GM19468 (cell line): Measurements from ENCODE around the gene MEPCE.
"Not testable (repeated sequence)": the region's sequence is repeated elsewhere in the genome, so short reads cannot be mapped to it uniquely, and the experiment has no call there.

Source experiments
- ATAC-seq: cut with Tn5 transposase; IDR thresholded peaks from one replicate; pipeline ENCODE4 v1.9.1; 2021; ENCODE audit warnings: mild to moderate bottlenecking, moderate library complexity, moderate number of reproducible peaks; ENCODE audit not compliant: unreplicated experiment; ENCODE audit errors: extremely low read depth

The MEPCE gene

GRCh38 chr7:100432621-100433275 lies 3.1 kb downstream of the MEPCE start:
- ATAC-seq = no peak

- no peak for ATAC-seq
These were observed 3.6 kb downstream of the MEPCE start for GRCh38 chr7:100433276-100433591.

- ATAC-seq = no peak
These were observed 4.1 kb downstream of the MEPCE start for GRCh38 chr7:100433592-100434296.

- no peak for ATAC-seq
These were observed 4.9 kb downstream of the MEPCE start for GRCh38 chr7:100434297-100435144.

- ATAC-seq = no peak
These were observed 6.0 kb downstream of the MEPCE start for GRCh38 chr7:100435401-100436304.

- ATAC-seq = no peak
These were observed 7.8 kb downstream of the MEPCE start for GRCh38 chr7:100437150-100438100.

- no peak for ATAC-seq
These were observed 8.5 kb downstream of the MEPCE start for GRCh38 chr7:100438172-100438571.

GRCh38 chr7:100438731-100439130 lies 9.1 kb downstream of the MEPCE start:
- not testable (repeated sequence) for ATAC-seq

GRCh38 chr7:100439244-100439643 lies 9.6 kb downstream of the MEPCE start:
- not testable (repeated sequence) for ATAC-seq

DNA sequence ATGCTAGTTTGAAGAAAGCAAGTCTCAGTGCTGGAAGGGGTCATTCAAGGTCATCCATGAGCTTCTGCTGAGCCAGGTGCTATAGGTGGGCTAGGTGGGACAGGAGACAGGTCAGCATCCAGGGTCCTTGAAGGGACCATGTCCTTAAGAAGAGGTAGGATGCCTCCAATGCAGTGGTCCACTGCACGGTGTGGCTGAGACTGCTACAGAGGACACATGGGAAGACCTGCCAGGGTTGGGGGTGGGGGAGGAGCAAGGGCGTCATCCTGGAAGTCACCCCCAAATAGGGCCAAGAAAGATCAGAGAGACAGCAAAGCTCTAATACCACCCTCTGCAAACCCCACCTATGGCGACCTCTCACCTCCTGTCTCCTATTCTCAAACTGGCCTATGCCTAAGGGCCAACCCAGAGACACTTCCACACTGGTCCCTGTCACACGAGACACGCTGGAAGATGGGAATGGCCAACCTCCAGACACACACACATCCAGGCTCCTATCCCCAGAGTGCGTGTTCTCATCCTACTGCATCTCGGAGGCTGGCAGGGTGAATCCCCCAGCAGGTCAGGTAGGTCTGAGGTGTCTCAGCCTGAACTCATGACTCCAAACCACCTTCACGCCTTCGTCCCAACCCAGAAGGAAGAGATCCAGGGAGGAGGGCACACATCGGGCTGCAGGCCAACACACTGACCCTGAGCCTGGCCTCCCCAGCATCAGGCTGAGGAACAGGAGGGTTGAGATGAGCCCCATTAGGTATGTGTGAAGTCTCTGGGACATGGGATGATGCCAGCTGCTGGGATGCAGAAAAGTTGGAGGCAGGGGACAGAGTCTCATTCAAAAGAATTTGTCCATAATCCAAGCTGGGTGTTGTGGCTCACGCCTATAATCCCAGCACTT lies 12.3 kb downstream of the MEPCE start:
- no peak for ATAC-seq

DNA sequence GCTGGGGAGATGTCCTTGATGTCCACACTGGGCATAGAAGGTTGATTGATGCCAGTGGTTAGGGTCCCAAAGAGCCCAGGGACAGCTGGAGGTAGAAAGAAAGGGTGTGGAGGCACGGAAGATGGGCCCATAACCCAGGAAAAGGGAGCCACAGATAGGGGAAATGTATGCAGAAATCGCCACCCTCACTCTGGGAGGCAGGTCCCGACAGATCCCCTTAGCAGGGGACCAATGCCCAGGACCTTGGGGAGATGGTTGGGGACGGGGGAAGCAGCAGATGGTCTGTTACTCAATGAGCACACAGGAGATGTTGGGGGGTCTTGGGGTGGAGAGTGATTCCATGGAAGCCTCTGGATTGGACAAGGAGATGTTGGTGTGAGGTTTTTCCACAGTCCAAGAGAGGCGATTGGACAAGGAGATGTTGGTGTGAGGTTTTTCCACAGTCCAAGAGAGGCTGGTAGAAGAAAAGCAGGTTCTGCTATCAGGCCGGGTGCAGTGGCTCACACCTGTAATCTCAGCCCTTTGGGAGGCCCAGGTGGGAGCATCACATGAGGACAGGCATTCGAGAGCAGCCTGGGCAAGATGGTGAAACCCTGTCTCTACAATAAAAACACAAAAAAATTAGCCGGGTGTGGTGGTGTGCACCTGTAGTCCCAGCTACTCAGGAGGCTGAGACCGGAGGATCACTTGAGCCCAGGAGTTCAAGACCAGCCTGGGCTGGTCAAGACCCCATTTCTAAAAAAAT lies 13.6 kb downstream of the MEPCE start:
- no peak for ATAC-seq

GRCh38 chr7:100444311-100445278 lies 15.0 kb downstream of the MEPCE start:
- no peak for ATAC-seq

DNA sequence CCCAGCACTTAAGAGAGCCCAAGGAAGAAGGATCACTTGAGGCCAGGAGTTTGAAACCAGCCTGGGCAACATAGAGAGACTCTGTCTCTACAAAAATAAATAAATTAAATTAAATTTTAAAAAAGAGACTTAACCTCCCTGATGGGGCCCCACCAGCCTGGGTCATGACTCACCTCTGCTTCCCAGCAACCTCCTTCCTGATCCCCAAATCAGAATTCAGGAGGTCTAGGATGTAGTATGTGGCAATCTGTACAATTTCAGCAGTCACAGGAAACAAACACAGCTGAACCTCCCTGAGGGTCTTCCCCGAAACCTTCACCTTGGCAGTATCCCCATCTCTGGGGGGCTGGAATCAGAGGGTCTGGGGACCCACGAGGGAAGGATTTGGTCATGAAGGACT lies 16.4 kb downstream of the MEPCE start:
- no peak for ATAC-seq

- ATAC-seq = not testable (repeated sequence)
These were observed 17.7 kb downstream of the MEPCE start for GRCh38 chr7:100447363-100447762.

DNA sequence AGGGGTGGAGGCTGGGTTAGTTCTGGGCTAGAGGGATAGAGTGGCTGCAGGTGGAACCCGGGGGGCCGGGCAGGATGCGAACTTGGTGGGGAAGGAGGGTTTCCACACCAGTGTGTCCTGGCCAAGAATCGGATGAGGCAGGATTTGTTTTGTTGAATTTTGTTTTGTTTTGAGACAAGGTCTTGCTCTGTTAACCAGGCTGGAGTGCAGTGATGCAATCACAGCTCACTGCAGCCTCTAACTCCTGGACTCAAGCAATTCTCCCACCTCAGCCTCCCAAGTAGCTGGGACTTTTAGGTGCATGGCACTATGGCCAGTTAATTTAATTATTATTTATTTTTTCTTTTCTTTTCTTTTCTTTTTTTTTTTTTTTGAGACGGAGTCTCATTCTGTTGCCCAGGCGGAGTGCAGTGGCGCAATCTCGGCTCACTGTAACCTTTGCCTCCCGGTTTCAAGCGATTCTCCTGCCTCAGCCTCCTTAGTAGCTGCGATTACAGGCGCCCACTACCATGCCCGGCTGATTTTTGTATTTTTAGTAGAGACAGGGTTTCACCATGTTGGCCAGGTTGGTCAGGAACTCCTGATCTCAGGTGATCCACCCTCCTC lies 19.7 kb downstream of the MEPCE start:
- ATAC-seq = no peak

DNA sequence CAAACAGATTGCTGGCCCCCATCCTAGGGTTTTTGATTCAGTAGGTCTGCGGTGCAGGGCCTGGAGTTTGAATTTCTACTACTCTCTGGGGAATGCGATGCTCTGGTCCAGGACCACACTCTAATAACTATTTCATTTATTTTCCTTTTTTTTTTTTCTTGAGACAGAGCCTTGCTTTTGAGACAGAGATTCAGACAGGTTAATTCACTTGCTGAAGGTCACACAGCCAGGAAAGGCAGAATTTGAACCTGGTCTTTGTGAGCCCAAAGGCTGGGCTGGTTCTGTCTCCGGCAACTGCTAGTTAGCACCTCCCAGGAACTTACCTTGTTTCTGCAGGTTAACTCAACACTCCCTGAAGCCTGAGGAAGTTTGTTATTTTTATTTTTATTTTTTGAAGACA lies 22.9 kb downstream of the MEPCE start:
- no peak for ATAC-seq
